K562 (cell line): ENCODE results near the gene SLC39A11. TPM values are rescaled to one million over a fixed set of nuclear protein-coding genes. Genes with fewer than 3 reads are reported as not detected.

Experiments
- ATAC-seq: fragments of 200-7000 bp; cut with Tn5 transposase; 3 replicates; pipeline ENCODE4 v1.9.1; 2020; ENCODE audit warnings: moderate library complexity
- BruUV-seq: library from RNA; stranded (reverse); fragments of 400-500 nt; replicated peaks from 2 replicates; lab custom pipeline; 2021; lab: Mats Ljungman, UMichigan
- CTCF ChIA-PET: fragments of 300-600 bp; formaldehyde crosslinking; extraction: SDS; loops from one replicate; lab custom pipeline; 2021; ENCODE audit warnings: low intra/inter-chr PET ratio; lab: Yijun Ruan, JAX
- POLR2A ChIA-PET: fragments of 300-600, 350-650 bp; sonication (Branson Sonifier 250); formaldehyde crosslinking; extraction: SDS; loops from one replicate; lab custom pipeline; 2021; ENCODE audit warnings: antibody characterized with exemption, inconsistent platforms; lab: Yijun Ruan, JAX
- DNase-seq, 4 experiments: peaks; one replicate each; pipeline versions ENCODE4 v3.0.0 to v3.0.0-alpha.2; 2011 to 2018; ENCODE audit warnings: low spot score in 3 of 4, mixed read lengths in 3 of 4; ENCODE audit errors: extremely low read depth in 1 of 4
- FAIRE-seq: peaks from 2 replicates; lab custom pipeline; 2011; peaks lifted over from hg19 to GRCh38; lab: Jason Lieb, UNC
- H2AFZ ChIP-seq: 2 replicates; pipeline ENCODE4 v1.6.0; 2011; ENCODE audit warnings: low read depth, low read length, control low read depth, inconsistent platforms
- H3K27ac ChIP-seq: fragments of 200-600 bp; 3 replicates; pipeline ENCODE4 v1.8.0; 2011; ENCODE audit warnings: low read depth, mild to moderate bottlenecking, control low read depth, inconsistent platforms, low read length, moderate library complexity, mixed read lengths; ENCODE audit errors: extremely low read depth
- H3K27me3 ChIP-seq, 2 experiments: fragments of 300-600 bp in 1 of 2; 2 replicates in 1 of 2; 3 replicates in 1 of 2; pipeline versions ENCODE4 v1.6.0 to v1.8.0; 2011; ENCODE audit warnings: inconsistent platforms in 2 of 2, low read length in 2 of 2, mild to moderate bottlenecking in 1 of 2, mixed read lengths in 1 of 2, moderate library complexity in 1 of 2; ENCODE audit not compliant: control insufficient read depth in 2 of 2, insufficient read depth in 2 of 2
- H3K36me3 ChIP-seq: fragments of 300-600 bp; 3 replicates; pipeline ENCODE4 v1.8.0; 2011; ENCODE audit warnings: mild to moderate bottlenecking, low read length, inconsistent platforms; ENCODE audit not compliant: control insufficient read depth, insufficient read depth
- H3K4me1 ChIP-seq, 2 experiments: fragments of 200-600 bp in 1 of 2; replicated peaks in 1 of 2; 2 replicates in 1 of 2; 3 replicates in 1 of 2; pipeline versions ENCODE4 v1.5.1 to v1.8.0; 2011; ENCODE audit warnings: inconsistent platforms in 2 of 2, low read length in 2 of 2, mild to moderate bottlenecking in 1 of 2, mixed read lengths in 1 of 2, moderate library complexity in 1 of 2; ENCODE audit not compliant: control insufficient read depth in 2 of 2, insufficient read depth in 2 of 2
- H3K4me2 ChIP-seq: 2 replicates; pipeline ENCODE4 v1.6.1; 2011; ENCODE audit warnings: low read length, control low read depth, inconsistent platforms, mixed read lengths; ENCODE audit not compliant: insufficient read depth
- H3K4me3 ChIP-seq: fragments of 200-600 bp; sonication (generic), shearing (Covaris generic); 2 replicates; pipeline ENCODE4 v1.5.1; 2016; ENCODE audit warnings: control low read depth, inconsistent platforms
- H3K79me2 ChIP-seq: fragments of 200-600 bp; 3 replicates; pipeline ENCODE4 v1.8.0; 2011; ENCODE audit warnings: low read length, inconsistent platforms; ENCODE audit not compliant: control insufficient read depth, insufficient read depth
- H3K9ac ChIP-seq, 2 experiments: 2 replicates each; pipeline versions ENCODE4 v1.6.0 to v1.6.1; 2011; ENCODE audit warnings: low read depth in 2 of 2, low read length in 2 of 2, control low read depth in 1 of 2, inconsistent platforms in 1 of 2, mild to moderate bottlenecking in 1 of 2, mixed read lengths in 1 of 2; ENCODE audit not compliant: insufficient read depth in 1 of 2
- H3K9me1 ChIP-seq: one replicate; pipeline ENCODE4 v1.6.0; 2011; ENCODE audit warnings: inconsistent platforms, mild to moderate bottlenecking, low read length, moderate library complexity; ENCODE audit not compliant: control insufficient read depth, insufficient read depth
- H3K9me3 ChIP-seq: replicated peaks from 2 replicates; pipeline ENCODE4 v1.5.1; 2011; ENCODE audit warnings: low read depth, low read length, inconsistent platforms; ENCODE audit not compliant: control insufficient read depth, insufficient read depth
- H4K20me1 ChIP-seq: replicated peaks from 2 replicates; pipeline ENCODE4 v1.6.1; 2011; ENCODE audit warnings: low read length, inconsistent platforms, mixed read lengths; ENCODE audit not compliant: control insufficient read depth, insufficient read depth
- HMG20A ChIP-seq: fragments of 450-650 bp; formaldehyde crosslinking; conservative IDR thresholded peaks from 2 replicates; pipeline ENCODE4 v1.4.0; 2020; ENCODE audit warnings: mild to moderate bottlenecking, mixed read lengths
- KLF16 ChIP-seq: IDR thresholded peaks from 2 replicates; pipeline ENCODE4 v1.6.1; 2016; ENCODE audit warnings: antibody characterized with exemption
- PTBP1 ChIP-seq: fragments of 200-400 bp; formaldehyde crosslinking; IDR thresholded peaks from 2 replicates; pipeline ENCODE4 v1.6.1; 2017; ENCODE audit warnings: low read depth, low read length
- PURB ChIP-seq: sonication (generic); formaldehyde crosslinking; IDR thresholded peaks from 2 replicates; pipeline ENCODE4 v1.9.0; 2021; ENCODE audit warnings: low read depth, mild to moderate bottlenecking, missing genetic modification reagents
- RHOXF2B ChIP-seq: fragments of 250-450 bp; sonication (Bioruptor Pico); conservative IDR thresholded peaks from 2 replicates; pipeline ENCODE4 v1.5.1; 2021
- RUNX1 ChIP-seq: sonication (generic); IDR thresholded peaks from 2 replicates; pipeline ENCODE4 v1.6.1; 2016; ENCODE audit warnings: antibody characterized with exemption, low read depth
- TBL1XR1 ChIP-seq, 2 experiments: IDR thresholded peaks; 2 replicates each; pipeline ENCODE4 v1.6.1; 2012; ENCODE audit warnings: improper control_type of control experiment in 2 of 2, low read length in 2 of 2, mild to moderate bottlenecking in 1 of 2
- TOE1 ChIP-seq, 2 experiments: fragments of 450-650 bp in 1 of 2; sonication (generic) in 1 of 2; formaldehyde crosslinking in 1 of 2; IDR thresholded peaks; 2 replicates each; pipeline versions ENCODE4 v1.7.1 to v1.8.0; 2016 to 2022; ENCODE audit warnings: borderline replicate concordance in 2 of 2, mild to moderate bottlenecking in 2 of 2, antibody characterized with exemption in 1 of 2, inconsistent platforms in 1 of 2, low read depth in 1 of 2, missing genetic modification reagents in 1 of 2, moderate library complexity in 1 of 2
- U2AF1 ChIP-seq: fragments of 200-400 bp; formaldehyde crosslinking; optimal IDR thresholded peaks from 2 replicates; pipeline ENCODE3; 2017; ENCODE audit warnings: mild to moderate bottlenecking, low read depth, low read length, moderate library complexity
- ZNF347 ChIP-seq: fragments of 450-650 bp; formaldehyde crosslinking; IDR thresholded peaks from 2 replicates; pipeline ENCODE4 v1.4.0; 2020; ENCODE audit warnings: low read depth, mild to moderate bottlenecking, moderate library complexity
- ZNF354B ChIP-seq: fragments of 250-450 bp; sonication (Bioruptor Pico); IDR thresholded peaks from 2 replicates; pipeline ENCODE4 v1.4.0; 2020
- WGBS: fragments of 100-300 bp; shearing (Covaris generic); methylation state at CpG from one replicate; pipeline ENCODE4 v1.1.6; 2016; ENCODE audit warnings: low coverage, mixed read lengths; ENCODE audit not compliant: insufficient coverage; ENCODE audit errors: missing lambda C conversion rate; 5-methylcytosine and 5-hydroxymethylcytosine counted together
- in situ Hi-C: fragments of 300-500 bp; cut with MboI; formaldehyde crosslinking; loops from 4 replicates; pipeline ENCODE4 v1.15.0; 2018; ENCODE audit warnings: inconsistent platforms, mixed read lengths
- intact Hi-C: fragments of 100-400 bp; cut with micrococcal nuclease; formaldehyde crosslinking; loops from 2 replicates; pipeline ENCODE4 v1.14.2; 2022
- polyA plus RNA-seq, 8 experiments: library from polyadenylated mRNA; depleted of rRNA in 4 of 8; stranded (reverse) in 5 of 8; unstranded in 3 of 8; fragments of >200 nt; fragmentation: Nextera tagmentation in 2 of 8; fragmentation: Illumina TruSeq in 1 of 8; extraction: Ambion mirVana in 2 of 8; extraction: Trizol in 1 of 8; gene quantifications; 2 replicates each; pipeline versions ENCODE4 v1.2.1 to v1.2.3, GENCODE V29; 2011 to 2014; ENCODE audit warnings: inconsistent platforms in 1 of 8, missing spikeins in 1 of 8
- total RNA-seq, 7 experiments: library from RNA; depleted of rRNA in 6 of 7; stranded (reverse); fragments of >200 nt in 6 of 7; fragmentation: Illumina TruSeq in 2 of 7; extraction: Trizol in 2 of 7; gene quantifications; 2 replicates each; pipeline versions ENCODE4 v1.2.1 to v1.2.3, GENCODE V29; 2011 to 2021; ENCODE audit warnings: low replicate concordance in 1 of 7
- TF ChIP-seq, protein P1 (sequence below): sonication (generic); formaldehyde crosslinking; IDR thresholded peaks from 2 replicates; pipeline ENCODE4 v1.8.0; 2022; ENCODE audit warnings: missing genetic modification reagents, mild to moderate bottlenecking, borderline replicate concordance
- TF ChIP-seq, protein P2 (sequence below), 2 experiments: fragments of 450-650 bp; conservative IDR thresholded peaks; 2 replicates each; pipeline ENCODE4 v1.6.1; 2017; ENCODE audit warnings: mild to moderate bottlenecking in 2 of 2, moderate library complexity in 2 of 2
- TF ChIP-seq, protein P3 (sequence below): fragments of 250-450 bp; sonication (Bioruptor Pico); IDR thresholded peaks from 2 replicates; pipeline ENCODE4 v1.8.0; 2021; ENCODE audit warnings: moderate library complexity, mild to moderate bottlenecking, inconsistent platforms
- TF ChIP-seq, protein P4 (sequence below): sonication (generic); IDR thresholded peaks from 2 replicates; pipeline ENCODE4 v1.6.1; 2016

SLC39A11 gene
- total and polyA plus RNA-seq, 9 of the 15 experiments (the other 6 are each of a cell fraction or from before 2014, with no cell fraction given) = 10.5 to 26.4 (median 13.4) TPM

DNA sequence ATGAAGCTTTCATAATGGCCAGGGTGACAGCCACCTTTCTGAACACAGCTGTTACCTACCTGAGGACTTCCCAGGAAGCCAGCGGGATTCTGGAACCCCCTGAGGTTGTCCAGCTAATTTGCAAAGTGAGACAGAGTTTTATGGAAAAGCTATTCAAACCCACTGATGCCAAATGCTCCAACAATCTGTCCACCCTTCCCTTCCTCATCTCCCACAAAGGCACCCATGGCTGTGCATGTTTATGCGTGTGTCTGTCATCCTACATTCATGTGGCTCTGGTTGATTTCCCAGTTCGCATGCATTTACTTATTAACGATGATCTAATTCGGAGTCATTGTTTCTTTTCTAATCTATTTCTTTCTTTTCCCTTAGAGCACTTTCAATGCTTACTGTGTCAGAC lies 217.1 kb downstream of the SLC39A11 start (continued):
- TF ChIP-seq TOE1 (IDR thresholded peaks at IDR 0.05; ENCODE audit: borderline replicate concordance) (no peak), TOE1 (CRISPR knock-in tag; IDR thresholded peaks at IDR 0.05; ENCODE audit: borderline replicate concordance, low read depth) (no peak), TBL1XR1 (IDR thresholded peaks at IDR 0.05; ENCODE audit: low read length in 2 of 2) (no peak), RUNX1 (no peak), KLF16 (no peak), ZNF347 (CRISPR knock-in tag) (no peak), PTBP1 (no peak), ZNF354B (CRISPR knock-in tag) (no peak), U2AF1 (no peak), PURB (no peak), RHOXF2B (CRISPR knock-in tag) (no peak)
- TF ChIP-seq, protein P1, sequence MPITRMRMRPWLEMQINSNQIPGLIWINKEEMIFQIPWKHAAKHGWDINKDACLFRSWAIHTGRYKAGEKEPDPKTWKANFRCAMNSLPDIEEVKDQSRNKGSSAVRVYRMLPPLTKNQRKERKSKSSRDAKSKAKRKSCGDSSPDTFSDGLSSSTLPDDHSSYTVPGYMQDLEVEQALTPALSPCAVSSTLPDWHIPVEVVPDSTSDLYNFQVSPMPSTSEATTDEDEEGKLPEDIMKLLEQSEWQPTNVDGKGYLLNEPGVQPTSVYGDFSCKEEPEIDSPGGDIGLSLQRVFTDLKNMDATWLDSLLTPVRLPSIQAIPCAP (CRISPR knock-in tag) = no peak

DNA sequence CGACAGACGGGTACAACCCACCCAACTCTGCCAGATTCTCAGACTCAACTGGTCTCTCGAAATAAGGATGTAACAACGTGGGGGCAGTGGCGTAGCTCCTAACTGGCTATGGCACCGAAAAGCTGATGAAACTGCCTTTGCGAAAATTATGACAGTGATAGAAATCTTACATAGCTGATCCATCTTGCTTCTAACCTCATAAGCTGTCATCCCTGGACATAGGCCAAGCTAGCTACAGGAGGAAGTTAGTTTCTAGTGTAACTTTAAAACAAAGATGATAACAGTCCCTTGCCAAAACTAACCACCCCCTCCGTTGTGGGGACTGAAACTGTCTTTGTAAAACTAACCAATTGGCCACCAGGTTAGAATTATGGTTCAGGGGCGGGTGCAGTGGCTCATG lies 220.1 kb downstream of the SLC39A11 start:
- POLR2A ChIA-PET = interaction anchor here (0.6 kb wide), 1 partner anchor 356 kb away, joined by 3 read pairs; no protein-coding TSS in a partner anchor
- TF ChIP-seq, protein P2, sequence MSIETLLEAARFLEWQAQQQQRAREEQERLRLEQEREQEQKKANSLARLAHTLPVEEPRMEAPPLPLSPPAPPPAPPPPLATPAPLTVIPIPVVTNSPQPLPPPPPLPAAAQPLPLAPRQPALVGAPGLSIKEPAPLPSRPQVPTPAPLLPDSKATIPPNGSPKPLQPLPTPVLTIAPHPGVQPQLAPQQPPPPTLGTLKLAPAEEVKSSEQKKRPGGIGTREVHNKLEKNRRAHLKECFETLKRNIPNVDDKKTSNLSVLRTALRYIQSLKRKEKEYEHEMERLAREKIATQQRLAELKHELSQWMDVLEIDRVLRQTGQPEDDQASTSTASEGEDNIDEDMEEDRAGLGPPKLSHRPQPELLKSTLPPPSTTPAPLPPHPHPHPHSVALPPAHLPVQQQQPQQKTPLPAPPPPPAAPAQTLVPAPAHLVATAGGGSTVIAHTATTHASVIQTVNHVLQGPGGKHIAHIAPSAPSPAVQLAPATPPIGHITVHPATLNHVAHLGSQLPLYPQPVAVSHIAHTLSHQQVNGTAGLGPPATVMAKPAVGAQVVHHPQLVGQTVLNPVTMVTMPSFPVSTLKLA (conservative IDR thresholded peaks at IDR 0.05) = no peak
- TF ChIP-seq, protein P3, sequence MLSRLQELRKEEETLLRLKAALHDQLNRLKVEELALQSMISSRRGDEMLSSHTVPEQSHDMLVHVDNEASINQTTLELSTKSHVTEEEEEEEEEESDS = no peak
- no peak for TF ChIP-seq HMG20A (CRISPR knock-in tag)
- TF ChIP-seq, protein P4, sequence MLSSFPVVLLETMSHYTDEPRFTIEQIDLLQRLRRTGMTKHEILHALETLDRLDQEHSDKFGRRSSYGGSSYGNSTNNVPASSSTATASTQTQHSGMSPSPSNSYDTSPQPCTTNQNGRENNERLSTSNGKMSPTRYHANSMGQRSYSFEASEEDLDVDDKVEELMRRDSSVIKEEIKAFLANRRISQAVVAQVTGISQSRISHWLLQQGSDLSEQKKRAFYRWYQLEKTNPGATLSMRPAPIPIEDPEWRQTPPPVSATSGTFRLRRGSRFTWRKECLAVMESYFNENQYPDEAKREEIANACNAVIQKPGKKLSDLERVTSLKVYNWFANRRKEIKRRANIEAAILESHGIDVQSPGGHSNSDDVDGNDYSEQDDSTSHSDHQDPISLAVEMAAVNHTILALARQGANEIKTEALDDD = peak; percentile 35; the same call in 1 of the 2 replicates
- Histone ChIP-seq H3K4me3 (no peak overlapping the region), H3K9me3 (peaks cover 4% of the 10 kb centered on the region), H3K9ac (no peak overlapping the region), H3K79me2 (no peaks in the 10 kb centered on the region), H3K4me1 (no peaks in the 10 kb centered on the region), H3K36me3 (no peaks in the 10 kb centered on the region), H3K9me1 (no peaks in the 10 kb centered on the region), H4K20me1 (no peaks in the 10 kb centered on the region), H3K27me3 (no peaks in the 10 kb centered on the region), H3K27ac (no peak overlapping the region), H2AFZ (no peak overlapping the region), H3K4me2 (no peak overlapping the region)
- in situ Hi-C loops = no loop called here
- WGBS = 73% methylated on average over 9 of the region's 9 CpGs
- CTCF ChIA-PET = no interaction called here
- BruUV-seq = no TSS peak
- ATAC-seq = no peak
- intact Hi-C loops = no loop called here
- FAIRE-seq = no peak
- DNase-seq = no peak
